ENCODE data around the gene FOXF1.

The FOXF1 gene

DNA sequence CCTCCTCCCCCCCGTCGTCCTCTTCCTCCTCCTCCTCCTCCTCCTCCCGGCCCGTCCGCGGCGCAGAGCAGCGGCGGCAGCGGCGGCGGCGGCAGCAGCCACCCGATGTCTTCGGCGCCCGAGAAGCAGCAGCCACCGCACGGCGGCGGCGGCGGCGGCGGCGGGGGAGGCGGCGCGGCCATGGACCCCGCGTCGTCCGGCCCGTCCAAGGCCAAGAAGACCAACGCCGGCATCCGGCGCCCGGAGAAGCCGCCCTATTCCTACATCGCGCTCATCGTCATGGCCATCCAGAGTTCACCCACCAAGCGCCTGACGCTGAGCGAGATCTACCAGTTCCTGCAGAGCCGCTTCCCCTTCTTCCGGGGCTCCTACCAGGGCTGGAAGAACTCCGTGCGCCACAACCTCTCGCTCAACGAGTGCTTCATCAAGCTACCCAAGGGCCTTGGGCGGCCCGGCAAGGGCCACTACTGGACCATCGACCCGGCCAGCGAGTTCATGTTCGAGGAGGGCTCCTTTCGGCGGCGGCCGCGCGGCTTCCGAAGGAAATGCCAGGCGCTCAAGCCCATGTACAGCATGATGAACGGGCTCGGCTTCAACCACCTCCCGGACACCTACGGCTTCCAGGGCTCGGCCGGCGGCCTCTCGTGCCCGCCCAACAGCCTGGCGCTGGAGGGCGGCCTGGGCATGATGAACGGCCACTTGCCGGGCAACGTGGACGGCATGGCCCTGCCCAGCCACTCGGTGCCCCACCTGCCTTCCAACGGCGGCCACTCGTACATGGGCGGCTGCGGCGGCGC lies at the start of gene FOXF1:
Gene FOXF1 (plus strand): TSS at position 63 of the 797 bp plus-strand sequence. CDS start 43 bp downstream, at position 106.
- peak within 1 kb of the TSS; percentile 39 for H3K4me3 ChIP-seq (ENCODE audit: low read depth, low read length)
- no peak for DNase-seq (ENCODE audit: low read depth)
- TF ChIP-seq, protein P1, sequence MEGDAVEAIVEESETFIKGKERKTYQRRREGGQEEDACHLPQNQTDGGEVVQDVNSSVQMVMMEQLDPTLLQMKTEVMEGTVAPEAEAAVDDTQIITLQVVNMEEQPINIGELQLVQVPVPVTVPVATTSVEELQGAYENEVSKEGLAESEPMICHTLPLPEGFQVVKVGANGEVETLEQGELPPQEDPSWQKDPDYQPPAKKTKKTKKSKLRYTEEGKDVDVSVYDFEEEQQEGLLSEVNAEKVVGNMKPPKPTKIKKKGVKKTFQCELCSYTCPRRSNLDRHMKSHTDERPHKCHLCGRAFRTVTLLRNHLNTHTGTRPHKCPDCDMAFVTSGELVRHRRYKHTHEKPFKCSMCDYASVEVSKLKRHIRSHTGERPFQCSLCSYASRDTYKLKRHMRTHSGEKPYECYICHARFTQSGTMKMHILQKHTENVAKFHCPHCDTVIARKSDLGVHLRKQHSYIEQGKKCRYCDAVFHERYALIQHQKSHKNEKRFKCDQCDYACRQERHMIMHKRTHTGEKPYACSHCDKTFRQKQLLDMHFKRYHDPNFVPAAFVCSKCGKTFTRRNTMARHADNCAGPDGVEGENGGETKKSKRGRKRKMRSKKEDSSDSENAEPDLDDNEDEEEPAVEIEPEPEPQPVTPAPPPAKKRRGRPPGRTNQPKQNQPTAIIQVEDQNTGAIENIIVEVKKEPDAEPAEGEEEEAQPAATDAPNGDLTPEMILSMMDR (IDR thresholded peaks at IDR 0.05; ENCODE audit: control insufficient read depth, extremely low read depth, insufficient read depth), result no peak

DNA sequence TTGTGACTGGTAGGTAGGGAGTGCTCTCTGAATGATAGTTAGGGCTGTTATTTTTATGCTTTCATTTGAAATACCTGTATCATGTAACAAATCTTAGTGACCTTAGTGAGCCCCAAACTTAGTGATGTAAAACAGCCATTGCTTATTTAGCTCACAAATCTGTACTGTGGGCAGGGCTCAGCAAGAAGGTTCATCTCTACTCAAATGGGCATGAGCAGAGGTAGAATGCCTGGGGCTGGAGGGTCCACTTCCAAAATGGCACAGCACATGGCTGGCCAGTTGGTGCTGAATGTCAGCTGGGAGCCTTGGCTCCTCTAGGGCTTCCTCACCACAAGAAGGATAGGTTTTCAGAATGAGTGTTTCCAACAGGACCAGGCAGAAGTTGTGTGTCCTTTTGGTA lies 49.3 kb upstream of the FOXF1 start:
- TF ChIP-seq, protein P1 (IDR thresholded peaks at IDR 0.05; ENCODE audit: control insufficient read depth, extremely low read depth, insufficient read depth), result no peak
- DNase-seq (ENCODE audit: low read depth), result no peak
- no peak overlapping the region for H3K4me3 ChIP-seq (ENCODE audit: low read depth, low read length)

DNA sequence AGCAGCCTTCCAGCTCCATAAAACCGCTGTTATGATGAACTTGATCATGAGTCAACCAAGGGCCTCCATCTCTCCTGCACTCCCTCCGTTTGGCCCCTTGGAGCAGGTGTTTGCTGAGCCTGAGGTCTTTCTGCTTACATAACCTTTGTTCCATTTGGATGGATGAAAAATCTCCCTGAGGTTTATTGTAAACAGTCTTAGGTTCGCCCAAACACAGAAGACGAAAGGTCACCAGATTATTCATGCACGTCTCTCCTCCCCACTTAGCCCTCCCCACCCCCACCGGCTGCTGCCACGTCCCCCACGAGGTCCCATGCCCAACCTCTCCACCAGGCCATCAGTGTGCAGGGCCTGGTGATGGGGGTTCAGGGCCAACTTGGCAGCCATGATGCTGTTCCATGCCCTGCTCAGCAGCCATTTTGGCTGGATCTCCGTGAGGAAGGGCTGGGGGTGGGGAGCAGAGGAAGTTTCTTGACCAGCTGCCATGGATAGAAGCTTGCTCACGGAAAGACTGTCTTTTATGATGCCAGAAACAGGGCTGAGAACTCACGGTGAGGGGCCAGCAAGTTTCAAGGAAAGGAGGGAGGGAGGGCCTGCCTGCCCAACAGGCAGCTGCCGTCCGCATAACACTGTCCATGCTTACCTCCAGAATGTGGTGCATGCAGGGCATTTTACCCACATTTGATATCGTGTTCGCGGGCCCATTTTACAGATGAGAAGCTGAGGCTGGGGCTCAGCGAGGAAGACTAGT lies 47.8 kb upstream of the FOXF1 start:
- H3K4me3 ChIP-seq (ENCODE audit: low read depth, low read length), result no peak overlapping the region
- TF ChIP-seq, protein P1 (IDR thresholded peaks at IDR 0.05; ENCODE audit: control insufficient read depth, extremely low read depth, insufficient read depth), result no peak
- no peak for DNase-seq (ENCODE audit: low read depth)

DNA sequence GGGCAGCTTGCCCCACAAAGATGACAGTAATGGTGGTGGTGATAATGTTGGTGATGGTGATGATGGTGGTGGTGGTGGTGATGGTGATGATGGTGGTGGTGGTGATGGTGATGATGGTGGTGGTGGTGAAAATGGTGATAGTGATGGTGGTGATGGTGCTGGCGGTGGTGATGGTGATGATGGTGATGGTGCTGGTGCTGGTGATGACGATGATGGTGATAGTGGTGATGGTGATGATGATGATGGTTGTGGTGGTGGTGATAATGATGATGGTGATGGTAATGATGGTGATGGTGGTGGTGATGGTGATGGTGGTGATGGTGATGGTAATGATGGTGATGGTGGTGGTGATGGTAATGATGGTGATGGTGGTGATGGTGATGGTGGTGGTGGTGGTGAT lies 46.3 kb upstream of the FOXF1 start:
- DNase-seq (ENCODE audit: low read depth), result no peak
- TF ChIP-seq, protein P1 (IDR thresholded peaks at IDR 0.05; ENCODE audit: control insufficient read depth, extremely low read depth, insufficient read depth), result no peak

DNA sequence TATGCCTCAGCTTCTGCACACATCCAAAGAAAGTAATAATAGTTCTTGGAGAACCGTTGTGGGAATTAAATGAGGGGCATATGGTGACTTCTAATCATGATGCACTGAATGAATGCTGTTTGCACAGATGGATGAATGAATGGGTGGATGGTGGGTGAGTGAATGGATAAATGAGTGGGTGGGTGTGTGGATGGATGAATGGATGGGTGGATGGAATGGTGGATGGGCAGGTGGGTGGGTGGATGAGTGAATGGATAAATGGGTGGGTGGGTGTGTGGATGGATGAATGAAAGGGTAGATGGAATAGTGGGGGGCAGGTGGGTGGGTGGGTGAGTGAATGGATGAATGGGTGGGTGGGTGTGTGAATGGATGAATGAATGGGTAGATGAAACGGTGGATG lies 44.9 kb upstream of the FOXF1 start:
- H3K4me3 ChIP-seq (ENCODE audit: low read depth, low read length), result no peak overlapping the region
- DNase-seq (ENCODE audit: low read depth), result no peak
- TF ChIP-seq, protein P1 (IDR thresholded peaks at IDR 0.05; ENCODE audit: control insufficient read depth, extremely low read depth, insufficient read depth), result no peak

More for the DNA sequence above, 46.3 kb upstream of the FOXF1 start:
- no peak overlapping the region for H3K4me3 ChIP-seq (ENCODE audit: low read depth, low read length)

DNA sequence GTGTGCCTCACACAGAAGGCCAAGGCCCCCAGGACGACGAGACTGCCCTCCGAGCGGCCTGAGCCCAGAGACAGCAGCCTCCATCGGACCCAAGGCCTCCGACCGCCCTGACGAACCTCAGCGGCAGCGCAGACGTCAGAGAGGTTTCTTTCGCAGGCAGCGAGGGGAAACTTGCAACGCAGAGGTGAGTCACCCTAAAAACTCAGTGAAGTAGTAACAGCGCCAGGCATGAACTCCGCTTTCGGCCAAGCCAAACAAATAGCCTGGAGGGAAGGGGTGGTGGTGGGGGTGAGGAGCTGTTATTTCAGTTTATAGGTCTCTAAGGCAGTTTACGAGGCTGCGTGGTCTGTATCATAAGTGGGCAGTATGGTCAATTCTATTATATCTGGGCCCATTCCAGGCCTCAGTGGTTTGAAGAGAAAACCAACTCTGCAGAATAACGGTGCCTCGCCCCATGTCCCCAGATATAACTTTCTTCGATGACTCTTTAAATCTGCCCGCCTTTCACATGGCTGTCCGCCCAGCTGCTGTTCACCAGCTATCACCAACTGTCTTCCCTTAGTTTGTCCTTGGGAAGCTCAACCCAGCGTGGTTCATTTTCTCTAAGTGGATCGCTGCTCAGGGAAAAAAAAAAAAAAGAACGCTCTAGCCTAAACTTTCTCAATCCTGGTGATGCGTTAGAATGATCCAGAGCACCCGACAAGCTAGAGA lies 43.5 kb upstream of the FOXF1 start:
- TF ChIP-seq, protein P1 (IDR thresholded peaks at IDR 0.05; ENCODE audit: control insufficient read depth, extremely low read depth, insufficient read depth), result no peak
- no peak overlapping the region for H3K4me3 ChIP-seq (ENCODE audit: low read depth, low read length)
- no peak for DNase-seq (ENCODE audit: low read depth)

Data from LNCaP clone FGC (cell line).